T1000 (cell line): ENCODE results near the gene EXOSC1.
"Not testable (repeated sequence)": the region's sequence is repeated elsewhere in the genome, so short reads cannot be mapped to it uniquely, and the experiment has no call there.

Experiments
- DNase-seq: peaks from one replicate; lab custom pipeline; 2025; ENCODE audit warnings: mixed read lengths; lab: John Stamatoyannopoulos, UW

The EXOSC1 gene

DNA sequence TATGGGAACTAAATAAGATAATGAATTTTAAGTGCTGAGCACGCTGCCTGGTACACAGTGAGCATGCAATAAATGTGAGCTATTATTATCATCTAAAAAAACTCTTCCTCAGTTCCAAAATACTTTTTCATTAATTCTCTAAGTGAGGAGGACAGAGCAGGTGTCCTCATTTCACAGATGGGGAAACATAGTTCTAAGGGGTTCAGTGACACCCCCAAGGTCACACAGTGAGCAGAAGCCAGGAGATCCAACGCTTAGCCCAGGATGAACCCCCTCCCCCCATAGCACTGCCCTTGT lies 37.9 kb downstream of the EXOSC1 start:
- no peak for DNase-seq

DNA sequence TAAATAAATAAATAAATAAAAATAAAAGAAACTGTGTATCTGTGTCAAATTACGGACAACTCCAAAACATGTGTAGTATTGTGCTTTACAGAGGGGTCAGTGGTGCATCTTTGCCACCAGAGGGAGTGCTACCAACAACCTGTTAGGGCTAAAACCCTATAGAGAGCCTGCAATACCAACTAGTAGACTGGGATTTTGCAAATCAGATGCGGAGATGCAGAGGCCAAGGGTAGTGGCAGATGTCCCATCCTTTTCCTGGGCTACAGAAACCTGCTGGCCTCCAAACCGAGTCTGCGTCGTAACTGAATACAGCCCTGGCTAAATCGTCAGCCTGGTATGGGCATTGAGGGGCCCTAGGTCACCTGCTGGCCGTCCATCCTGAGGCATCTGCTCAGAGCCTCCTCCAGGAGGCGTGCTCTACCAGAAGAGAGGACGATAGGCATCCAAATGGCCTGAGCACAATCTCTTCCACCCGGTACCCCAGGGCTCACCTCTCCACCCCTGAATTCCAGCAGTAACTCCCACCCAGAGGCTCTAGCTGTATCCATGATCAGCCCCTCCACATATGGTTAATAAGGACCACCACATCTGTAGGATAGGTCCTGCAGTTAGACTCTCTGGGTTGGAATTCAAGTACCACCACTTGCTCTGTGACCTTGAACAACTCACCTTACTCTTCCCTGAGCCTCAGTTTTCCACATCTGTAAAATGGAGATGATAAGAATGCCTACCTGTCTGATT lies 38.4 kb downstream of the EXOSC1 start:
- DNase-seq: peak; percentile 69

DNA sequence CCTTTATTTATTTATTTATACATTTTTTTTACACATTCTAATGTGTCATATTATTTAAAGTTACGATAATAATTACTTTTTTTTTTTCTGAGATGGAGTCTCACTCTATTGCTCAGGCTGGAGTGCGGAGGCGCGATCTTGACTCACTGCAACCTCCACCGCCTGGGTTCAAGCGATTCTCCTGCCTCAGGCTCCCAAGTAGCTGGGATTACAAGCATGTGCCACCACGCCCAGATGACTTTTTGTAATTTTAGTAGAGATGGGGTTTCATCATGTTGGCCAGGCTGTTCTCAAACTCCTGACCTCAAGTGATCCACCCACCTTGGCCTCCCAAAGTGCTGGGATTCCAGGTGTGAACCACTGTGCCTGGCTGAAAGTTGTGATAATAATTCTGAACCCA lies 39.3 kb downstream of the EXOSC1 start:
- not testable (repeated sequence) for DNase-seq

DNA sequence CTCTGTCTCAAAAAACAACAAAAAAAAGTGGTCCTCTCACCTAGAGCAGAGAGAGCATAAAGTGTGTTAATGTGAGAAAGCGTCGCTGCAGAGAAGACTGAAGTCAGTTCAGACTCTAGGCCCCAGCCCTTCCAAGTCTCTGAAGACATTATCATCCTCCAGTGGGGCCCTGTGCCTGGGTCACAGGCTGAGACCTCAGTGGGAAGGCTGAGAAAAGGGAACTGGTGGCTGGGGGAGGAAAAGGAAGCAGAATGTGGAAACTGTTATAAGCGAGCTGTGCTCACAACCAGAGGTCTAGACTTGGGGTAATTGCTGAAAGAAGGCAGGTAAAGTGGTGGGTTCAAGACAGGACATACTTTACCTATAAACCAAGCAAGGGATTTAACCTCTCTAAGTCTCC lies 39.7 kb downstream of the EXOSC1 start:
- DNase-seq: no peak

DNA sequence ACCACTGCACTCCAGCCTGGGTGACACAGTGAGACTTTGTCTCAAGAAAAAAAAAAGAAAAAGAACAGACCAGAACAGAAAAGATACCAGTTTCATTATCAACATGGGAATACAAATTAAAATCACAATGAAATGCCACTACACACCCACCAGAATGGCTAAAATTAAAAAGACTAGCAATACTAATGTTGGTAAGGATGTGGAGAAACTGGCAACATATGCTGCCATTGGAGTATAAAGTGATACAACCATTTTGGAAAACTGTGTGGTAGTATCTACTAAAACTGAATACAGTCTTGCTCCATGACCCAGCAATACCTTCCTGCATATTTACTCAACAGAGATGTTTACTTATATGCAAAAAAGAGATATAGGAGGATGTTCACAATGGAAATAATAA lies 41.8 kb downstream of the EXOSC1 start:
- no peak for DNase-seq

DNA sequence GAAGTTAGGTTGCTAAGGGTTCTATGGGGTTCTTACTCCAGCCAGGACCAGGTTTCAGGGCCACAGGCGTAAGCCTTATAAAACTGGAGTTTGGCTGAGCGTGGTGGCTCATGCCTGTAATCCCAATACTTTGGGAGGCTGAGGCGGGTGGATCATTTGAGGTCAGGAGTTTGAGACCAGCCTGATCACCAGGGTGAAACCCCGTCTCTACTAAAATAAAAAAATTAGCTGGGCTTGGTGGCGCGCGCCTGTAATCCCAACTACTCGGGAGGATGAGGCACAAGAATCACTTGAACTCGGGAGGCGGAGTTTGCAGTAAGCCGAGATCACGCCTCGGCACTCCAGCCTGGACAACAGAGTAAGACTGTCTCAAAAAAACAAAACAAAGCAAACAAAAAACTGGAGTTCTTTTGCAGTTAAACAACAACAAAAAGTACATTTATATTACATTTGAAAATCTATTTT lies 44.3 kb downstream of the EXOSC1 start:
- no peak for DNase-seq

DNA sequence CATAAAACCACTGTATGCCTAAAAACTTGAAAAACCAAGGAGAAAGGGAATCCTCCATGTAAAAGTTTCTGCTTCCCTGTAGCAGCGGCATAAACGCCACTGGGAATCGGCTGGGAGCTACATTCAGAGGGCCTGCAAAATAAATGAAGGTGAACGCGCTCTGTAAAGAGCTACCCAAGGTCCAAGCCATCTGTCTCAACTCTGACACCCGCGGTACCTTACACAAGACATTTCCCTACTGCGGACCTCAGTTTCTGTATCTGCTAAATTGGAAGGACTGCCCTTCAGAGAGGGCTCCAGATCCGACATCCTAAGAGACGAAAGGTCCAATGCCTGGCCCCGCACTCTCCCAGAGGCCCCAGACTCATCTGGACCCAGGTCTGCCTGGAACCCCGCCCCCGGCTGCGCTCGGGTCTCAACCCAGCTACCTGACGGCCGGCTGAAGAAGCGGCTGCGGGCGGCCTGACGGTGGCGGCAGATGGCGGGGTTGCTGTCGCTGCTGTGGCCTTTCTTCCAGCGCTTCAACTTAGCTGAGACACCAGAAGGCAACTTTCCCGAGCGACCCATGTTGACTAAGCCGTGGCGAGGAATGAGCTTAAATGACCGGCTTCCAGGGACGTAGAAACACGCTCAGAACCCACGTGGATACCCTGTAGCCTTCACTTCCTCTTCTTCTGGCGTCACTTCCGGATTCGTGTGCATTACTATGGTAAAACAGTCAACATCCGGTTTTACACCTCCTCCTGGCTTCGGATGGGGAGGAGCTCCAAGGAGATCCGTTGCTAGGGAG lies 44.9 kb downstream of the EXOSC1 start, which contains the start of gene RRP12:
TSS of gene RRP12 (minus strand) at position 676 of the 790 bp plus-strand sequence. CDS start at position 567, 109 bp downstream.
- DNase-seq: peak; percentile 90

DNA sequence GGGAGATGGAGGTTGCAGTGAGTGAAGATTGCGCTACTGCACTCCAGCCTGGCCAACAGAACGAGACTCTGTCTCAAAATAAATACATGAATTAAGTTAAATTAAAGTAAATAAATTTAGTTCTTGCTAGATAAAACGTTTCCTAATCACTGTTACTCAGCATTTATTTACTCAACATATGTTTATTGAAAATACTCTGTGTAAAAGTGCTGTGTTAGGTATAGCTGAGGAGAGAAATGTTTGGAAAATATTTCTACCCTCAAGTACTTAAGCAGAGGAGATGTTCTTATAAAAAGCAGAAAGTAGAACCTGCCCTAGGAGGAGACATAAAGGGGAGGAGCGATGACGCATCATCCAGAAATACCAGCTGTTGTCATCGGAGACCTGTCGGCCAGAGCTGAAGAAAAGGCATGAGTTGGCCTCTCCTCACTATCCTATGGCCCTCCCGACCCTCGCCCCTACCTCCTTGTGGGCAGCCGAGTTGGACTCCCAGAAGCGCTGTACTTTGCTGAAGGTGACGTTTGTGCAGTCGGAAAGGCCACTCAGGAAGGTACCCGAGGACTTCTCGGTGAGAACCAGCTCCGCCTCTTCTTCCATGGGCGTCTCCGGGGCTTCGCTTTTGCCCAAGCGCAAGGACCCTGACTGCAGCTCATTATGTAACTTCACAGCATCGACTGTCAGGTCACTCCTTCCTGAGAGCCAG lies 45.8 kb downstream of the EXOSC1 start:
- DNase-seq: peak; percentile 52

DNA sequence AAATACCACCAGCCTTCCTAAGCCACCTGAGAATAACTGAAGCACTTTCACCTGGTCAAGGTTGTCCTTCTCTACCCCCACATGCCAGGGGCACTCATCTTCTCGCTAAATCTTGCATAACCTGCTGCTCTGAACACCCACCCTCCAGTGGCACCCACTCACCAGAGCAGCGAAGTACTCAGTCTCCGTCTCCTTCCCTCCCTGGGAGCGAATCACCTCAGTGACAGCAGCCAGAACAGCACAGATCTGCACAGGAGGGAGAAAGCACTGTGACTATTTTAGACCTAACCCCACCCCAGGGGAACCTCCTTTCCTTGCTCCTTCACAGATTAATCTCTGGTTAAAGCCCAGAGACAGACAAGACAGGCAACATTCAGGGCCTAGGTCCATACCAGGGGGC lies 49.8 kb downstream of the EXOSC1 start:
- no peak for DNase-seq

DNA sequence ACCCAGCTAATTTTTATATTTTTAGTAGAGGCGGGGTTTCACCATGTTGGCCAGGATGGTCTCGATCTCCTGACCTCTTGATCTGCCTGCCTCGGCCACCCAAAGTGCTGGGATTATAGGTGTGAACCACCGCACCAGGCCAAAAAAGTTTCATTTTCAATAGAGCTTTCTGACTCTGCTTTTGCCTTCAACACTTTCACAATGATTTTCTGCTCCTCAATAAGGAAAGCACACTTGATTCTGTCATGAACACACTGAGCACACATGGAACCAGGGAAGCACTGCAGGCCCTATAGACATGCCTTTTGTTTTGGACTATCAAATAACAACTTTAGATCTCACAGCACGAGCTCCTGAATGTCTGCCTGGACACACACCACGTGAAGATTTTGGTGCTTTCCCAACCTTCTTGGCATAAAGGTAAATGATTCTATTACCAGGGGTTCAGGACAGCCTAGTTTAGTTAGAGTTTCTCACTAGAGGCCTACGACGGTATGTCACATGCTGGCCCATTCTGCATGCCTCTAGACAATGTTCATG lies 52.7 kb downstream of the EXOSC1 start:
- no peak for DNase-seq

DNA sequence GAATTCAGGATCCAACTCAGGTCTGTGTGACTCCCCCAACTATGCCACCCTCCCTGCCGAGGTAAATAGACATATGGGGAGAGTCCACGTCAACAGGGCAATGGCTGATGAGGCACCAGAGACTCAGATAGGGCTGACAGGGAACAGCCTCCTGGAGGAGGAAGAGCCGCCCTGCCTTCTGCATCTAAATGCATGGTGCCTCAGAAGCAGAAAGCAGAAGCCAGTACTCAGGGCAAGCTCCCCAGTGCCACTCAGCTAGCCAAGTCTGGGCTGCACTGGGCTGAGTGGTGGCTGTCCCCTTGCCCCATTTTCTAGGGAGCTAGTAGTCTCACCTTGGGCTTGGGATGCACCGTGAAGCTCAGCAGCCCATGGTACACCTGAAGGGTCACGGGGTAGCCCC lies 55.7 kb downstream of the EXOSC1 start:
- no peak for DNase-seq

DNA sequence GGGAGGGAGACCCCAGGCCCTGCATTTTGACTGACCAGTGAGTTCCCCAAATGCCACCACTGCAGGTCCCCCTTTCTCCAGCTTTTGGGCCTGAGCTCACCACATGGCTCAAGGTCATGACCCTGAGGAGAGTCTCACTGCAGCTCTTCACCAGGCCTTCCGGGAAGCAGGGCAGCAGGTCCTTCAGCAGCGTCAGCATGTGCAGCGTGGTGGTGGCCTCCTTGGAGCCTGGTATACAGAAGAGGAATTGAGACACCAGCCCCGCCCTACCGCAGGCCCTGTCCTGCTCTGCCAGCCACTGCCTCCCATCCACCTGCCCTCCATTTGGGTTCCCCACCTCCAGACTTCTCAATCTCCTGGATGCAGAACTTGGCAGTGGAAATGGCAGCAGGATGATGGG lies 57.7 kb downstream of the EXOSC1 start:
- no peak for DNase-seq
